HG02610 (cell line): ENCODE measurements around the gene GIMAP2.
A peak's percentile ranks its signal among the peaks of the same experiment; 100 is the strongest.

Experiments used
- ATAC-seq: cut with Tn5 transposase; IDR thresholded peaks from one replicate; pipeline ENCODE4 v1.9.1; 2021; ENCODE audit warnings: mild to moderate bottlenecking, moderate library complexity; ENCODE audit not compliant: unreplicated experiment

The GIMAP2 gene

GRCh38 chr7:150732786-150733481 lies 47.4 kb downstream of the GIMAP2 start:
- ATAC-seq = peak; percentile 16

GRCh38 chr7:150733482-150734095 lies 48.1 kb downstream of the GIMAP2 start:
- ATAC-seq = peak; percentile 49

DNA sequence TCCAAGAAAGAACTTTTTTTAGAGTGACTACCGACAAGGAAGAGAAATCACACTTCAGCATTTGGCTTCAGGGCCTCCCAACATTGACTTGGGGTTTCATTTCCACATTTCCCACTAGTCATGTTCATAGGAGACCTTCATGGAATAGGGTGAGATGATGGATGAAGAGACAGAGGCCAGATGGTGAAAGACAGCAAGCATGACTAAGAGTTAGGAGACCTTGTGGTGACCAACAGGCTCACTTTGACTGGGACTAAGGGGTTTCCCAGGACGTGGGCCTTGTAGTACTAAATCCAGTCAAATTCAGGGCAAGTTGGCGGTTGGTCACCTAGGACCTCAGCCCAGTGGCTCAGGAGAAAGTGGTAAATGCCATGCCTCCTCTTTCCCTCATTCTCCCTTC lies 48.7 kb downstream of the GIMAP2 start:
- ATAC-seq = peak; percentile 64

DNA sequence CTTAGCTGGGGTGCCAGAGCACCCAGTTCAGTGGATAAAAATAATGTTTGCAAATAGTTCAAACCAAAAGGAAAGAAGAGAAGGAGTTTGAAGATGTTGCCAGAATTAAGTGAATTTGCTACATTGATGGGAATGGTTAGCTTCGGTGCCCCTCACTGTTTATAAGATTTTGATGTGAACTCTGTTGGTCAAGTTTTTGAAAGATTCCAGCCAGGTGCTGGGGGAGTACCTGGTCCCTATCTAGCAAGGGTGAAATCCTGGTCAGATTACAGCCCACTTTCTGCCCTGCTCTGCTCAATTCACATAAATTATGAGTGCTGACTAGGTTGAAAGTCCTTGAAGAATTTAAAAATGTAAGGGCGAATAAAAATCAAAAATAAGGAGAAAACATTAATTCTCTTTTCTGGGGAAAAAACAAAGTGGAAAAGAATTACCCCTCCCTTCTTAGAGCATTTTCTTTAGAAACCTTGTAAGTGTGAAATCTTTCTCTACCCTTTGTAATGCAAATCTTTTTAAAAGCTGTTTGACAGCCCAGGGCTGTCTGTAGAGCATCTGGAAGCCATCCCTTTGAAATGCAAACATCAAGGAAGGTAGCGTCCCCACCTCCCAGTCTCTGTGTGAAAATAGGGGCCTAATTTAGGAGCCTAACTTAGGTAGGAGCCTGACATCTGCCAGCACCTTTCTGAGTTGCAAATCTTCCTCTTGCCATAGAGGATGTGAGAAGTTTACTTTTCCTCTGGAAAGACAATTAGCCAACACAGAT lies 50.3 kb downstream of the GIMAP2 start:
- ATAC-seq = no peak

GRCh38 chr7:150736864-150737263 lies 51.4 kb downstream of the GIMAP2 start:
- ATAC-seq = no peak

DNA sequence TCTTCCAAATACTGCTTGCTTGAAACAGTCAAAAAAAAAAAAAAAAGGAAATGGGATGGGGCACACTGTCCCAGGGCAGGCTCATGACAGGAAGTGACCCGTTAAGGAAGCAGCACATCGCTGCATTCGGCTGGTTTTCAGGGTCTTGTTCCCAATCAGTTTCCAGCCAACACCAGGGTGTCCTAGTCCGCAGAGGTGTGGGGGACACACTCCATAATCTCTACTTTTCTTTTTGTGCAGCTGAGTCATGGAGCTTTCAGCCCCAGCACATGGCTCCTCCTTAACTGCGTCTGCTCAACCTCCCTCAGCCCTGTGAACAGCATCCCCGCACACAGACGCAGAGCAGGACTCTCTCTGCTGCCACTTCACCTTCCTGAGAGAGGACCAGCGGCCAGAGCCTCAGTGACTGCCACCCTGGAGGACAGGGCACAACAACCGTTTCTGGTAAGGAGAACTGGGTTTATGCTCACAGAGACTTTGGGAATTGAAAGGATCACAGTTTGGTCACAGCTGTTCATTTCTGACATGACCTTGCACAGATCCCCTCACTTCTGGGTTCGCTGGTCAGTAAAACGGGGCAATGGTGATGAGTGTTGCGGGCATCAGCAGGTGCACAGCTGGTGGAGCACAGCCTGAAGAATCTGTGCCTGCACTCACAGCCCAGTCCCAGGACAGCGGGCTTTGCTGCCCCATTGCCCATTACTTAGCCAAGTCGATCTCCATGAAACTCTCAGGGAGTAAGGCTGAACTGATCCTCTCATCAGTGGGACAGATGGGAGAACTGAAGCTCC lies 52.0 kb downstream of the GIMAP2 start, which contains the start of gene GIMAP5:
GIMAP5 (plus strand) TSS at position 154 of the 791 bp plus-strand sequence. CDS start 3,467 bp downstream, outside the sequence.
- peak; percentile 34 for ATAC-seq

DNA sequence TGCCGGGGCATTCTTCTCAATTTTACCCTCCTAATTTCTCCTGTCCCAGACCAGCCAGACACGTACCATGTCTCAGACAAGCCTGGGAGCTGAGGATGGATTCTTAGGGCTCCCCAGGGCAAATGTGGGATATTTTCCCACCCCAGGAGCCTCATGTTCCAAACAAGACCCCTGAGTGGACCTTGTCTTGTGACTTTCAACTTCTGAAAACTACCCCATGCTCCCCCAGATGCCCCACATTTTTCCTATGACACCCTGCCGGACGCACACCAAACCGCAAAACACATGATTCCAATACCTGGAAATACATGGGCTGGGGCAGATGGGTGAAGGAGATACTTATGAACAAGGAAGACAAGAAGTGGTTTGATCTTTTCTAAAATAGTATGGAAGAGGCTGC lies 52.6 kb downstream of the GIMAP2 start:
- no peak for ATAC-seq

DNA sequence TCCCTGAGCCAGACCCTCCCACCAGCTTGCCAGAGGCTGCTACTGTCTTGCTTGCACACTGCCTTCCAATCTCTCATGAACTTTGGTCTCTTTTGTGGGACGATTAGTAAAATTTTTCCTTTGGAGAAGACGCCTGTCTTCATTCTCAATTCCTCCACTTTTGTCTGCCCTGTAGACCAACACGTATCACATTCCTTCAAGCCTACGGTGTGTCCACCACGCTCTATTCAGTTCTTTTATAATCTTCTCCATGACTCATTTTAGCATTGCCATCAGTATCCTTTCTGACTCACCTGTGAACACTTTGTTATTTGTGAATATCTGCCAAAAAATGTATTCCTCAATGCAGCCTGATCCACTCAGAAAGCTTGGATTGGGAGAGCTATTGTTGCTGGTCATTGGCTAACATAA lies 53.1 kb downstream of the GIMAP2 start:
- ATAC-seq = no peak

DNA sequence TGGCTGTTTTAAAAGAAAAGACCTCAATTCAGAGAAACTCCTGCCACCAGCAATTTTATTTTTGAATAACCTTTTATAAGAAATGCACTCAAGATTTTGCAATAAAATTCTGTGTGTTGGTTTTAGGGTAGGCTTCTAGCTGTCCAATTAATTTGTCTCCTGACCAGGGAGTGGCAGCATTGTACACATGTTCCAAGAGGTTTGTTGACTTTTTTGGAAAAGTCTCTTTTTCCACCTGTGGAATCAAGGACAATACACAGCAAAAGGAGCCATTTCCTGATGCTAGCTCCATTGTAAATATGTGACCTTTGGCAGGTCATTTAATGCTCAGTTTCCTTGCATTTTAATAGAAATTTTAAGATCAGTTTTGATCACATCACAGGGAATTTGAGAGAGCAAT lies 53.5 kb downstream of the GIMAP2 start:
- no peak for ATAC-seq

- no peak for ATAC-seq
Measured at GRCh38 chr7:150740053-150740452, 54.5 kb downstream of the GIMAP2 start.

DNA sequence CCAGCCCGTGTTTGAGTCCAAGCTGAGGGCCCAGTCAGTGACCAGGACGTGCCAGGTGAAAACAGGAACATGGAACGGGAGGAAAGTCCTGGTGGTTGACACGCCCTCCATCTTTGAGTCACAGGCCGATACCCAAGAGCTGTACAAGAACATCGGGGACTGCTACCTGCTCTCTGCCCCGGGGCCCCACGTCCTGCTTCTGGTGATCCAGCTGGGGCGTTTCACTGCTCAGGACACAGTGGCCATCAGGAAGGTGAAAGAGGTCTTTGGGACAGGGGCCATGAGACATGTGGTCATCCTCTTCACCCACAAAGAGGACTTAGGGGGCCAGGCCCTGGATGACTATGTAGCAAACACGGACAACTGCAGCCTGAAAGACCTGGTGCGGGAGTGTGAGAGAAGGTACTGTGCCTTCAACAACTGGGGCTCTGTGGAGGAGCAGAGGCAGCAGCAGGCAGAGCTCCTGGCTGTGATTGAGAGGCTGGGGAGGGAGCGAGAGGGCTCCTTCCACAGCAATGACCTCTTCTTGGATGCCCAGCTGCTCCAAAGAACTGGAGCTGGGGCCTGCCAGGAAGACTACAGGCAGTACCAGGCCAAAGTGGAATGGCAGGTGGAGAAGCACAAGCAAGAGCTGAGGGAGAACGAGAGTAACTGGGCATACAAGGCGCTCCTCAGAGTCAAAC lies 56.9 kb downstream of the GIMAP2 start:
- ATAC-seq = no peak
